ENCODE results near the gene WDFY3. TPM values are rescaled to one million over a fixed set of nuclear protein-coding genes. Genes with fewer than 3 reads are reported as not detected.

Gene WDFY3
- total and polyA plus RNA-seq, 3 donors from 2014 or later: 31.7 to 168 (median 126) TPM

GRCh38 chr4:84944947-84945346, 21.5 kb downstream of the WDFY3 start:
- 69 to 73% methylated on average over 1 of the region's 1 CpG for WGBS, 2 donors
- Histone ChIP-seq H3K4me3 (no peak overlapping the region), H3K27me3 (no peaks in the 10 kb centered on the region), H3K27ac (no peak overlapping the region), H3K9me3 (no peaks in the 10 kb centered on the region), H3K36me3 (ENCODE audit: low read depth, missing control alignments) (no peaks in the 10 kb centered on the region), H3K4me1 (peaks cover 9% of the 10 kb centered on the region)
- intact Hi-C loops (cut with DNase I; ENCODE audit: low total_unique reads): no loop called here
- DNase-seq: no peak
- no peak for TF ChIP-seq POLR2A (IDR thresholded peaks at IDR 0.05)
- TF ChIP-seq CTCF (IDR thresholded peaks at IDR 0.05): no peak

GRCh38 chr4:84940960-84941359, 25.5 kb downstream of the WDFY3 start:
- intact Hi-C loops (cut with DNase I; ENCODE audit: low total_unique reads): no loop called here
- peaks cover 26% of the 10 kb centered on the region for H3K4me1 ChIP-seq

GRCh38 chr4:84939113-84939512, 27.4 kb downstream of the WDFY3 start:
- Histone ChIP-seq H3K27me3 (no peaks in the 10 kb centered on the region), H3K36me3 (ENCODE audit: low read depth, missing control alignments) (no peaks in the 10 kb centered on the region), H3K27ac (peak overlapping the region in 1 of 2 donors; percentile 0), H3K4me1 (peaks cover 22% of the 10 kb centered on the region), H3K4me3 (no peak overlapping the region), H3K9me3 (no peaks in the 10 kb centered on the region)
- intact Hi-C loops (cut with DNase I; ENCODE audit: low total_unique reads): no loop called here
- WGBS, 2 donors: 79 to 84% methylated on average over 6 of the region's 6 CpGs
- no peak for DNase-seq
- TF ChIP-seq CTCF (IDR thresholded peaks at IDR 0.05) (no peak), POLR2A (IDR thresholded peaks at IDR 0.05) (no peak)

More at GRCh38 chr4:84940960-84941359, 25.5 kb downstream of the WDFY3 start:
- H3K27ac ChIP-seq: no peak overlapping the region
- H3K4me3 ChIP-seq: no peak overlapping the region
- no peak for TF ChIP-seq CTCF (IDR thresholded peaks at IDR 0.05)
- no peak for TF ChIP-seq POLR2A (IDR thresholded peaks at IDR 0.05)
- no peaks in the 10 kb centered on the region for H3K36me3 ChIP-seq (ENCODE audit: low read depth, missing control alignments)
- DNase-seq: no peak
- H3K27me3 ChIP-seq: no peaks in the 10 kb centered on the region
- no peaks in the 10 kb centered on the region for H3K9me3 ChIP-seq

GRCh38 chr4:84938316-84938715, 28.2 kb downstream of the WDFY3 start:
- TF ChIP-seq CTCF (IDR thresholded peaks at IDR 0.05): no peak
- no peak for TF ChIP-seq POLR2A (IDR thresholded peaks at IDR 0.05)
- Histone ChIP-seq H3K4me3 (no peak overlapping the region), H3K9me3 (no peaks in the 10 kb centered on the region), H3K4me1 (peaks cover 22% of the 10 kb centered on the region), H3K27ac (peak overlapping the region in 1 of 2 donors; percentile 13), H3K27me3 (no peaks in the 10 kb centered on the region), H3K36me3 (ENCODE audit: low read depth, missing control alignments) (no peaks in the 10 kb centered on the region)
- intact Hi-C loops (cut with DNase I; ENCODE audit: low total_unique reads): no loop called here
- WGBS, 2 donors: 20 to 41% methylated on average over 2 of the region's 2 CpGs
- no peak for DNase-seq

- H3K9me3 ChIP-seq: no peaks in the 10 kb centered on the region
- TF ChIP-seq CTCF (IDR thresholded peaks at IDR 0.05) (no peak), POLR2A (IDR thresholded peaks at IDR 0.05) (no peak)
- WGBS, 2 donors: 61 to 65% methylated on average over 3 of the region's 3 CpGs
- no peaks in the 10 kb centered on the region for H3K36me3 ChIP-seq (ENCODE audit: low read depth, missing control alignments)
- peaks cover 22% of the 10 kb centered on the region for H3K4me1 ChIP-seq
- intact Hi-C loops (cut with DNase I; ENCODE audit: low total_unique reads): no loop called here
- DNase-seq: no peak
- H3K27ac ChIP-seq: peak overlapping the region in 1 of 2 donors; percentile 13
- no peaks in the 10 kb centered on the region for H3K27me3 ChIP-seq
- H3K4me3 ChIP-seq: no peak overlapping the region
These were observed 29.0 kb downstream of the WDFY3 start for GRCh38 chr4:84937381-84937977.

All from testis (tissue), 3 donors.